ENCODE measurements around the gene EPAS1.

Gene EPAS1

GRCh38 chr2:46273919-46274318 is 23.3 kb upstream of the EPAS1 start:
- no peak overlapping the region for H3K27ac ChIP-seq (replicated peaks)
- DNase-seq (ENCODE audit: low read depth in 1 of 2, low spot score in 1 of 2): no peak
- peaks cover 12% of the 10 kb centered on the region for H3K27me3 ChIP-seq (ENCODE audit: insufficient read depth, poor library complexity, severe bottlenecking)
- no peak overlapping the region for H3K4me3 ChIP-seq (replicated peaks; ENCODE audit: insufficient read depth, low read length)
- no peak for TF ChIP-seq GABPA (IDR thresholded peaks at IDR 0.05; ENCODE audit: low read depth)
- TF ChIP-seq SPI1 (IDR thresholded peaks at IDR 0.05; ENCODE audit: borderline replicate concordance, low read depth): no peak
- no peak for TF ChIP-seq REST (IDR thresholded peaks at IDR 0.05; ENCODE audit: insufficient replicate concordance, low read depth)
- TF ChIP-seq POLR2AphosphoS5 (IDR thresholded peaks at IDR 0.05; ENCODE audit: low read depth): no peak
- TF ChIP-seq CTCF (IDR thresholded peaks at IDR 0.05; ENCODE audit: insufficient read depth, low read length): no peak

- H3K4me3 ChIP-seq (replicated peaks; ENCODE audit: insufficient read depth, low read length): no peak overlapping the region
- H3K27ac ChIP-seq (replicated peaks): no peak overlapping the region
- peaks cover 15% of the 10 kb centered on the region for H3K27me3 ChIP-seq (ENCODE audit: insufficient read depth, poor library complexity, severe bottlenecking)
- DNase-seq (ENCODE audit: low read depth in 1 of 2, low spot score in 1 of 2): no peak
- TF ChIP-seq REST (IDR thresholded peaks at IDR 0.05; ENCODE audit: insufficient replicate concordance, low read depth) (no peak), GABPA (IDR thresholded peaks at IDR 0.05; ENCODE audit: low read depth) (no peak), SPI1 (IDR thresholded peaks at IDR 0.05; ENCODE audit: borderline replicate concordance, low read depth) (no peak), CTCF (IDR thresholded peaks at IDR 0.05; ENCODE audit: insufficient read depth, low read length) (no peak), POLR2AphosphoS5 (IDR thresholded peaks at IDR 0.05; ENCODE audit: low read depth) (no peak)
Measured at GRCh38 chr2:46274586-46274985, 22.6 kb upstream of the EPAS1 start.

GRCh38 chr2:46275995-46276394 is 21.2 kb upstream of the EPAS1 start:
- Histone ChIP-seq H3K27ac (replicated peaks) (no peak overlapping the region), H3K27me3 (ENCODE audit: insufficient read depth, poor library complexity, severe bottlenecking) (peaks cover 15% of the 10 kb centered on the region), H3K4me3 (replicated peaks; ENCODE audit: insufficient read depth, low read length) (no peak overlapping the region)
- DNase-seq (ENCODE audit: low read depth in 1 of 2, low spot score in 1 of 2): no peak
- TF ChIP-seq POLR2AphosphoS5 (IDR thresholded peaks at IDR 0.05; ENCODE audit: low read depth) (no peak), GABPA (IDR thresholded peaks at IDR 0.05; ENCODE audit: low read depth) (no peak), CTCF (IDR thresholded peaks at IDR 0.05; ENCODE audit: insufficient read depth, low read length) (no peak), REST (IDR thresholded peaks at IDR 0.05; ENCODE audit: insufficient replicate concordance, low read depth) (no peak), SPI1 (IDR thresholded peaks at IDR 0.05; ENCODE audit: borderline replicate concordance, low read depth) (no peak)

Data from HL-60 (cell line).